ENCODE data around the gene TMSB15B.
"Not testable (repeated sequence)": the region's sequence is repeated elsewhere in the genome, so short reads cannot be mapped to it uniquely, and the experiment has no call there.

TMSB15B gene

GRCh38 chrX:103940257-103940656 lies 22.2 kb upstream of the TMSB15B start:
- not testable (repeated sequence) for H3K4me1 ChIP-seq (ENCODE audit: control insufficient read depth in 5 of 5, insufficient read depth in 5 of 5, low read length in 5 of 5); H3K36me3 ChIP-seq (ENCODE audit: control insufficient read depth in 5 of 5, insufficient read depth in 5 of 5, low read length in 5 of 5); H3K4me3 ChIP-seq (ENCODE audit: low read depth in 1 of 5, low read length in 5 of 5); H3K27ac ChIP-seq (ENCODE audit: low read depth, low read length); H3K9ac ChIP-seq (ENCODE audit: low read length in 5 of 5); H3K9me3 ChIP-seq (ENCODE audit: control insufficient read depth in 5 of 5, low read length in 5 of 5)
- H3K27me3 ChIP-seq (ENCODE audit: control insufficient read depth in 5 of 5, insufficient read depth in 4 of 5, low read length in 5 of 5): peaks cover 0 to 10% (median 0%) of the 10 kb centered on the region in 5 donors

- no peak overlapping the region for H3K27ac ChIP-seq (ENCODE audit: low read depth, low read length)
- no peaks in the 10 kb centered on the region for H3K36me3 ChIP-seq (ENCODE audit: control insufficient read depth in 5 of 5, insufficient read depth in 5 of 5, low read length in 5 of 5)
- H3K27me3 ChIP-seq (ENCODE audit: control insufficient read depth in 5 of 5, insufficient read depth in 4 of 5, low read length in 5 of 5): peaks cover 0 to 10% (median 0%) of the 10 kb centered on the region in 5 donors
- no peak overlapping the region for H3K9ac ChIP-seq (ENCODE audit: low read length in 5 of 5)
- H3K4me1 ChIP-seq (ENCODE audit: control insufficient read depth in 5 of 5, insufficient read depth in 5 of 5, low read length in 5 of 5): no peaks in the 10 kb centered on the region
- H3K4me3 ChIP-seq (ENCODE audit: low read depth in 1 of 5, low read length in 5 of 5): no peak overlapping the region
- H3K9me3 ChIP-seq (ENCODE audit: control insufficient read depth in 5 of 5, low read length in 5 of 5): no peaks in the 10 kb centered on the region
Observed at GRCh38 chrX:103941201-103941975, 21.0 kb upstream of the TMSB15B start.

GRCh38 chrX:103949506-103949905 lies 12.9 kb upstream of the TMSB15B start:
- Histone ChIP-seq H3K9me3 (ENCODE audit: control insufficient read depth in 5 of 5, low read length in 5 of 5) (no peaks in the 10 kb centered on the region), H3K27ac (ENCODE audit: low read depth, low read length) (no peak overlapping the region), H3K4me1 (ENCODE audit: control insufficient read depth in 5 of 5, insufficient read depth in 5 of 5, low read length in 5 of 5) (no peaks in the 10 kb centered on the region), H3K9ac (ENCODE audit: low read length in 5 of 5) (no peak overlapping the region), H3K4me3 (ENCODE audit: low read depth in 1 of 5, low read length in 5 of 5) (no peak overlapping the region), H3K27me3 (ENCODE audit: control insufficient read depth in 5 of 5, insufficient read depth in 4 of 5, low read length in 5 of 5) (peaks cover 0 to 24% (median 12%) of the 10 kb centered on the region in 5 donors), H3K36me3 (ENCODE audit: control insufficient read depth in 5 of 5, insufficient read depth in 5 of 5, low read length in 5 of 5) (no peaks in the 10 kb centered on the region)

- Histone ChIP-seq H3K27me3 (ENCODE audit: control insufficient read depth in 5 of 5, insufficient read depth in 4 of 5, low read length in 5 of 5) (peaks cover 0 to 24% (median 12%) of the 10 kb centered on the region in 5 donors), H3K9me3 (ENCODE audit: control insufficient read depth in 5 of 5, low read length in 5 of 5) (no peaks in the 10 kb centered on the region), H3K9ac (ENCODE audit: low read length in 5 of 5) (no peak overlapping the region), H3K4me1 (ENCODE audit: control insufficient read depth in 5 of 5, insufficient read depth in 5 of 5, low read length in 5 of 5) (no peaks in the 10 kb centered on the region), H3K27ac (ENCODE audit: low read depth, low read length) (no peak overlapping the region), H3K36me3 (ENCODE audit: control insufficient read depth in 5 of 5, insufficient read depth in 5 of 5, low read length in 5 of 5) (no peaks in the 10 kb centered on the region), H3K4me3 (ENCODE audit: low read depth in 1 of 5, low read length in 5 of 5) (no peak overlapping the region)
Observed at GRCh38 chrX:103953353-103953752, 9.1 kb upstream of the TMSB15B start.

- Histone ChIP-seq H3K27ac (ENCODE audit: low read depth, low read length) (no peak overlapping the region), H3K9me3 (ENCODE audit: control insufficient read depth in 5 of 5, low read length in 5 of 5) (no peaks in the 10 kb centered on the region), H3K4me1 (ENCODE audit: control insufficient read depth in 5 of 5, insufficient read depth in 5 of 5, low read length in 5 of 5) (no peaks in the 10 kb centered on the region), H3K27me3 (ENCODE audit: control insufficient read depth in 5 of 5, insufficient read depth in 4 of 5, low read length in 5 of 5) (peaks cover 0 to 24% (median 12%) of the 10 kb centered on the region in 5 donors), H3K9ac (ENCODE audit: low read length in 5 of 5) (no peak overlapping the region), H3K36me3 (ENCODE audit: control insufficient read depth in 5 of 5, insufficient read depth in 5 of 5, low read length in 5 of 5) (no peaks in the 10 kb centered on the region), H3K4me3 (ENCODE audit: low read depth in 1 of 5, low read length in 5 of 5) (no peak overlapping the region)
Observed at GRCh38 chrX:103954259-103954658, 8.2 kb upstream of the TMSB15B start.

GRCh38 chrX:103960599-103960998 lies 1.8 kb upstream of the TMSB15B start:
- not testable (repeated sequence) for H3K9me3 ChIP-seq (ENCODE audit: control insufficient read depth in 5 of 5, low read length in 5 of 5); H3K27me3 ChIP-seq (ENCODE audit: control insufficient read depth in 5 of 5, insufficient read depth in 4 of 5, low read length in 5 of 5); H3K4me3 ChIP-seq (ENCODE audit: low read depth in 1 of 5, low read length in 5 of 5); H3K27ac ChIP-seq (ENCODE audit: low read depth, low read length); H3K9ac ChIP-seq (ENCODE audit: low read length in 5 of 5); H3K36me3 ChIP-seq (ENCODE audit: control insufficient read depth in 5 of 5, insufficient read depth in 5 of 5, low read length in 5 of 5); H3K4me1 ChIP-seq (ENCODE audit: control insufficient read depth in 5 of 5, insufficient read depth in 5 of 5, low read length in 5 of 5)

GRCh38 chrX:103983508-103983907 lies 21.1 kb downstream of the TMSB15B start:
- not testable (repeated sequence) for H3K9me3 ChIP-seq (ENCODE audit: control insufficient read depth in 5 of 5, low read length in 5 of 5); H3K27ac ChIP-seq (ENCODE audit: low read depth, low read length); H3K36me3 ChIP-seq (ENCODE audit: control insufficient read depth in 5 of 5, insufficient read depth in 5 of 5, low read length in 5 of 5); H3K4me3 ChIP-seq (ENCODE audit: low read depth in 1 of 5, low read length in 5 of 5); H3K4me1 ChIP-seq (ENCODE audit: control insufficient read depth in 5 of 5, insufficient read depth in 5 of 5, low read length in 5 of 5); H3K9ac ChIP-seq (ENCODE audit: low read length in 5 of 5); H3K27me3 ChIP-seq (ENCODE audit: control insufficient read depth in 5 of 5, insufficient read depth in 4 of 5, low read length in 5 of 5)

GRCh38 chrX:103999234-103999633 lies 36.8 kb downstream of the TMSB15B start:
- no peaks in the 10 kb centered on the region for H3K4me1 ChIP-seq (ENCODE audit: control insufficient read depth in 5 of 5, insufficient read depth in 5 of 5, low read length in 5 of 5)
- H3K36me3 ChIP-seq (ENCODE audit: control insufficient read depth in 5 of 5, insufficient read depth in 5 of 5, low read length in 5 of 5): no peaks in the 10 kb centered on the region
- H3K27ac ChIP-seq (ENCODE audit: low read depth, low read length): no peak overlapping the region
- peaks cover 0 to 31% (median 9%) of the 10 kb centered on the region in 5 donors for H3K27me3 ChIP-seq (ENCODE audit: control insufficient read depth in 5 of 5, insufficient read depth in 4 of 5, low read length in 5 of 5)
- H3K4me3 ChIP-seq (ENCODE audit: low read depth in 1 of 5, low read length in 5 of 5): no peak overlapping the region
- peaks cover 0 to 1% (median 0%) of the 10 kb centered on the region in 5 donors for H3K9me3 ChIP-seq (ENCODE audit: control insufficient read depth in 5 of 5, low read length in 5 of 5)
- no peak overlapping the region for H3K9ac ChIP-seq (ENCODE audit: low read length in 5 of 5)

GRCh38 chrX:104008831-104009230 lies 46.4 kb downstream of the TMSB15B start:
- Histone ChIP-seq H3K36me3 (ENCODE audit: control insufficient read depth in 5 of 5, insufficient read depth in 5 of 5, low read length in 5 of 5) (no peaks in the 10 kb centered on the region), H3K27ac (ENCODE audit: low read depth, low read length) (no peak overlapping the region), H3K9ac (ENCODE audit: low read length in 5 of 5) (no peak overlapping the region), H3K9me3 (ENCODE audit: control insufficient read depth in 5 of 5, low read length in 5 of 5) (peaks cover 0 to 5% (median 0%) of the 10 kb centered on the region in 5 donors), H3K4me1 (ENCODE audit: control insufficient read depth in 5 of 5, insufficient read depth in 5 of 5, low read length in 5 of 5) (no peaks in the 10 kb centered on the region), H3K4me3 (ENCODE audit: low read depth in 1 of 5, low read length in 5 of 5) (no peak overlapping the region), H3K27me3 (ENCODE audit: control insufficient read depth in 5 of 5, insufficient read depth in 4 of 5, low read length in 5 of 5) (peaks cover 0 to 45% (median 7%) of the 10 kb centered on the region in 5 donors)

- H3K9me3 ChIP-seq (ENCODE audit: control insufficient read depth in 5 of 5, low read length in 5 of 5): peaks cover 0 to 6% (median 0%) of the 10 kb centered on the region in 5 donors
- no peak overlapping the region for H3K9ac ChIP-seq (ENCODE audit: low read length in 5 of 5)
- no peaks in the 10 kb centered on the region for H3K36me3 ChIP-seq (ENCODE audit: control insufficient read depth in 5 of 5, insufficient read depth in 5 of 5, low read length in 5 of 5)
- H3K4me3 ChIP-seq (ENCODE audit: low read depth in 1 of 5, low read length in 5 of 5): no peak overlapping the region
- no peak overlapping the region for H3K27ac ChIP-seq (ENCODE audit: low read depth, low read length)
- no peaks in the 10 kb centered on the region for H3K4me1 ChIP-seq (ENCODE audit: control insufficient read depth in 5 of 5, insufficient read depth in 5 of 5, low read length in 5 of 5)
- peaks cover 0 to 24% (median 0%) of the 10 kb centered on the region in 5 donors for H3K27me3 ChIP-seq (ENCODE audit: control insufficient read depth in 5 of 5, insufficient read depth in 4 of 5, low read length in 5 of 5)
Observed at GRCh38 chrX:104013158-104013557, 50.7 kb downstream of the TMSB15B start.
